ENCODE results near the gene SLC2A2. TPM values are rescaled to one million over a fixed set of nuclear protein-coding genes. Genes with fewer than 3 reads are reported as not detected.
"Not testable (repeated sequence)": the region's sequence is repeated elsewhere in the genome, so short reads cannot be mapped to it uniquely, and the experiment has no call there.

SLC2A2 gene
- total RNA-seq, 2 donors from 2014 or later = not detected

DNA sequence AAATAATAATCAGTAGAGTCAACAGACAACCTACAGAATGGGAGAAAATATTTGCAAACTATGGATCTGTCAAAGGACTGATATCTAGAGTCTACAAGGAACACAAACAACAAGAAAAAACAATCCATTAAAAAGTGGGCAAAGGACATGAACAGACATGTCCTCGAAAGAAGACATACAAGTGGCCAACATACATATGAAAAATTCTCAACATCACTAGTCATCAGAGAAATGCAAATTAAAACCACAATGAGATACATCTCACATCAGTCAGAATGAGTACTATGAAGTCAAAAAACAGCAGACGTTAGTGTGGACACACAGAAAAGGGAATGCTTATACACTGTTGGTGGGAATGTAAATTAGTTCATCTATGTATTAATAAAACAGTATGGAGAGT is 33.7 kb downstream of the SLC2A2 start:
- Mint-ChIP-seq H3K4me1 (no peaks in the 10 kb centered on the region), H3K27ac (no peak overlapping the region), H3K36me3 (ENCODE audit: low read depth) (peaks cover 2% of the 10 kb centered on the region), H3K4me3 (no peak overlapping the region), H3K27me3 (peaks cover 24% of the 10 kb centered on the region)
- ATAC-seq (no peak), DNase-seq (no peak)
- no peaks in the 10 kb centered on the region for H3K9me3 ChIP-seq (ENCODE audit: control insufficient read depth, low read length, poor library complexity, severe bottlenecking)

DNA sequence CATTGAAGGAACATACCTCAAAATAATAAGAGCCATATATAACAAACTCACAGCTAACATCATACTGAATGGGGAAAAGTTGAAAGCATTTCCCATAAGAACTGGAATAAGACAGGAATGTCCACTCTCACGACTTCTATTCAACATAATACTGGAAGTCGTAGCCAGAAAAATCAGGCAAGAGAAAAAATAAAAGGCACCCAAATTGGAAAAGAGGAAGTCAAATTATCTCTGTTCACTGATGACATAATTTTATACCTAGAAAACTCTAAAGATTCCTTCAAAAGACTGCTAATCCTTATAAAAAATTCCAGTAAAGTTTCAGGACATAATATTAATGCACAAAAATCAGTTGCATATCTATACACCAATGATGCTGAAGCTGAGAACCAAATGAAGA is 34.9 kb downstream of the SLC2A2 start:
- H3K9me3 ChIP-seq (ENCODE audit: control insufficient read depth, low read length, poor library complexity, severe bottlenecking) = no peaks in the 10 kb centered on the region
- Mint-ChIP-seq H3K27ac (no peak overlapping the region), H3K4me1 (no peaks in the 10 kb centered on the region), H3K4me3 (no peak overlapping the region), H3K27me3 (peaks cover 30% of the 10 kb centered on the region), H3K36me3 (ENCODE audit: low read depth) (peaks cover 2% of the 10 kb centered on the region)
- ATAC-seq = no peak
- DNase-seq = no peak

DNA sequence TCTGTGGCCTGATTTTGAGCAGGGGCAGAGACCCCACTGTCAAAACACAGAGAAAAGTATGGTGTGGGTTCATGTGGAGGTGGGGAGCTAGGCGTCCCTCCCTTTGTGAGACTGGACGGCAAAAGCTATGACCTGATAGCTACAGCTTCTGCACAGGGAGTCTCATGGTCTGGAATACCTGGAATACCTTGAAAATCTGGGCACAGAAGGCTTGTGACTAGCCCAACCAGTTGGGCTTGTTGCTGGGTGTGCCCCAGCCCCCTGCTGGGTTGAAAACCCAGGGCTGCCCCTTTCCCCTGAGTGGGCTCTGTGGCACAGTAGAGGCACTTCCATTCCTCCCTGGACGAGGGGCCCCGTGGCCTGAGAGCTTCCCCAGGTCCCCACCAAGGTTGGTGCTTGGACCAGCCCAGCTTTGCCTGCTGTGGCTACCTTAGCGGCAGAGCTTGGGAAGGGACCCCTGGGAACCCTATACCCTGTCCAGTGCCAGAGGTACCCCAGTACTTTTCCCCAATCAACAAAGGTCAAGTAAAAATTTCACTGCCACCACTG is 37.3 kb downstream of the SLC2A2 start:
- H3K4me1 Mint-ChIP-seq = no peaks in the 10 kb centered on the region
- peaks cover 2% of the 10 kb centered on the region for H3K36me3 Mint-ChIP-seq (ENCODE audit: low read depth)
- peaks cover 4% of the 10 kb centered on the region for H3K9me3 ChIP-seq (ENCODE audit: control insufficient read depth, low read length, poor library complexity, severe bottlenecking)
- H3K27me3 Mint-ChIP-seq = peaks cover 40% of the 10 kb centered on the region
- DNase-seq (no peak), ATAC-seq (no peak)
- no peak overlapping the region for H3K27ac Mint-ChIP-seq
- H3K4me3 Mint-ChIP-seq = no peak overlapping the region

DNA sequence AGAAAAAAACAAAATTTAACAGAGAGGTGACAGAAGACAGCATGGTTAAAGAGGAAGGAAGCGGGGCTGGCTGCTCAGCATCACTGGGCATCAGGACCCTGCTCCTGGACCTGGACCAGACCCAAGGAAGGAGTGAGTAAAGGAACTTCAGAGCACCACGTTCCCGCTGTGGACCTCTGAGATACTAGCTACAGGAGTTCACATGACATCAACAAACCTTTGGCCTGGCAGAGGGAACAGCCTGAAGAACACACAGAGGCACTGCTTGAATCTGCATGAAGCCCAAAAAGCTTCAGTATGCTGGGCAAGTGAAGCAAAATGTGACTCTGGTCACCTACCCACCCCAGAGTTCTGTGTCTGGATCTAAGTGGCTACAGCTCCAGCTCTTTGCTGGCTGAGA is 38.1 kb downstream of the SLC2A2 start:
- H3K4me3 Mint-ChIP-seq = no peak overlapping the region
- H3K9me3 ChIP-seq (ENCODE audit: control insufficient read depth, low read length, poor library complexity, severe bottlenecking) = peaks cover 4% of the 10 kb centered on the region
- ATAC-seq = no peak
- H3K27me3 Mint-ChIP-seq = peaks cover 45% of the 10 kb centered on the region
- DNase-seq = no peak
- no peaks in the 10 kb centered on the region for H3K4me1 Mint-ChIP-seq
- H3K27ac Mint-ChIP-seq = no peak overlapping the region
- H3K36me3 Mint-ChIP-seq (ENCODE audit: low read depth) = peaks cover 2% of the 10 kb centered on the region

DNA sequence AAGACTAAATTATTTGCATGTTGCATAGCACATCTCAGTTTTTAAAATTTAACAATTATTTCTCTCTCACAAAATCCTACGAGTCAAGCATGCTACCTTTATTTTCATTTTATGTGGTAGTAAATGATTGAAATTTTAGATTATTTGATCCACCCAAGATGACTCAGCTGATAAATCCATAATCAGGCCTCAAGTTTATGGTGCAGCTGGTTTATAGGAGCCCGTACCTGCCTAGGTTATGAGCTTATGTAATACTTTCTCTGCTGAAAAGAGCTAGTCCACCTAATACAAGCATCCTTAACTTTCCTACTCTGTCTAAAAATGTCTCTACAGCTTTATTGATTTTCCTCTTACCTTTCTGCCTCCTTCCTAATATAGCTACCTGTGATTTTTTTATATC is 41.2 kb downstream of the SLC2A2 start:
- H3K27me3 Mint-ChIP-seq = peaks cover 38% of the 10 kb centered on the region
- H3K9me3 ChIP-seq (ENCODE audit: control insufficient read depth, low read length, poor library complexity, severe bottlenecking) = peaks cover 4% of the 10 kb centered on the region
- DNase-seq = no peak
- no peak overlapping the region for H3K27ac Mint-ChIP-seq
- peaks cover 2% of the 10 kb centered on the region for H3K36me3 Mint-ChIP-seq (ENCODE audit: low read depth)
- no peaks in the 10 kb centered on the region for H3K4me1 Mint-ChIP-seq
- no peak overlapping the region for H3K4me3 Mint-ChIP-seq
- ATAC-seq = no peak

DNA sequence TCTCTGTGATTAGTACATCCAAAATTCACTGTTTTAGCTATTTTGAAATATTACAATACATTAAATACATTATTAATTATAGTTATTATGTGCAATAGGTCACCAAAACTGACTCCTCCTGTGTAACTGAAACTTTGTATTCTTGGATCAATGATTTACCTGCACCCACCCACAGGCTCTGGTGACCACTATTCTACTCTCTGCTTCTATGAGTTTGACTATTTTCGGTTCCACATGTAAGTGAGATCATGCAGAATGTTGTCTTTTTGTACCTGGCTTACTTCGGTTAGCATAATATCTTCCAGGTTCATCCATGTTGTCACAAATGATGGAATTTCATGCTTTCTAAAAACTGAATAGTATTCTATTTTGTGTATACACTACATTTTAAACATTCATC is 43.8 kb downstream of the SLC2A2 start:
- no peak overlapping the region for H3K4me3 Mint-ChIP-seq
- H3K9me3 ChIP-seq (ENCODE audit: control insufficient read depth, low read length, poor library complexity, severe bottlenecking) = peaks cover 4% of the 10 kb centered on the region

DNA sequence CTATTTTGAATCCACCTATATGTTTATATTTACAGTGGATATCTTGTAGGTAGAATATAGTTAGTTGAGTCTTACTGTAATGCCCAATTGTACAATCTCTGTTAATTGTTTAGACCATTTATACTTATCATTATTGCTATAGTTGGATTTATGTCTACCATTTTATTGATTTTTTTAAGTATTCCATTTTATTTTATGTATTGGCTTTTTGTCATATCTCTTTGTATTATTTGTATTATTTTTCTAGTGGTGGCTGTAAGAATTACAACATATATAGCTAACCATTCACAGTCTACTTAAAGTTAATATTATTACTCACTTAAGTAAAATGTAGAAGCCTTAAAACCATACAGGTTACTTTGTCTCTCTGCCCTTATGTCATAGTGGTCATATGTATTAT is 46.1 kb downstream of the SLC2A2 start:
- ATAC-seq (no peak), DNase-seq (no peak)
- peaks cover 26% of the 10 kb centered on the region for H3K27me3 Mint-ChIP-seq
- peaks cover 4% of the 10 kb centered on the region for H3K9me3 ChIP-seq (ENCODE audit: control insufficient read depth, low read length, poor library complexity, severe bottlenecking)
- no peaks in the 10 kb centered on the region for H3K36me3 Mint-ChIP-seq (ENCODE audit: low read depth)
- no peak overlapping the region for H3K27ac Mint-ChIP-seq
- no peak overlapping the region for H3K4me3 Mint-ChIP-seq
- H3K4me1 Mint-ChIP-seq = no peaks in the 10 kb centered on the region

More for the DNA sequence above, 43.8 kb downstream of the SLC2A2 start:
- Mint-ChIP-seq H3K27me3 (peaks cover 27% of the 10 kb centered on the region), H3K36me3 (ENCODE audit: low read depth) (no peaks in the 10 kb centered on the region), H3K27ac (no peak overlapping the region), H3K4me1 (no peaks in the 10 kb centered on the region)
- ATAC-seq = no peak
- DNase-seq = no peak

DNA sequence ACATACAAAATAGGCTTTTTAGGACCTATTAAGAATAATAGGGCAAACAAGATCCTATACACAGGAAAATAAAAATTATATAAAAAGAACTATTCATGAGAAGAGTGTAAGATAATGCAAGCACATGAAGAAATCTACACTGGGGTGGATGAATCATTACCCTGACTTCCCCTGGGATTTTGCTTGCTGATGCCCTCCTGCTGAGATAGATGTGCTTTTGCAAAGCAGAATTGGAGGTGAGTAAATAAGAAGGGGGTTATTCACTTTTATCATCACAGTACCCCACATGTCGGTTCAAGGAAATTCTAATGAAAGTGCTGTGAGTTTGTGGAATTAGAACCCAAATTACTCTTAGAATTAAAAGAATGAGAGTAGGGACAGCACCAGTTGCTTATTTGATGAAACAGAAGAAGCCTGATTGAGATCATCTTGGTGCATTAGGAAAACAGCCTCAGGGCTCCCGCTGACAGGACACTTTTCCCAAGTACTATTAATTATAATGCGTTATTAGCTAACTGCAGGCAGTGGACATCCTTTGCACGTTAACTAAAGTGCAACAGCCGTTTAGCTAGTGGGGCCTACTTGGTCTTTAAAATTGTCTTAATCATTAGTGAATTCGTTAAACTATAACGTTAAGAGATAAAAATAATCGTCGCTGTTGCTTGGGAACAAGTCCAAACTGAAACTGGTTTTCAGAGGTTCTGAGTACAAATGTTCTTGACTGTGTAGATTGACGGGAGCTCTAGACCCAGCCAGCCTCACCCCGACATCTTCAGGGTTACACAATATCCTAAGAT is 48.4 kb downstream of the SLC2A2 start:
- Mint-ChIP-seq H3K4me3 (no peak overlapping the region), H3K27me3 (peaks cover 37% of the 10 kb centered on the region), H3K27ac (no peak overlapping the region), H3K36me3 (ENCODE audit: low read depth) (no peaks in the 10 kb centered on the region), H3K4me1 (no peaks in the 10 kb centered on the region)
- ATAC-seq (no peak), DNase-seq (no peak)
- H3K9me3 ChIP-seq (ENCODE audit: control insufficient read depth, low read length, poor library complexity, severe bottlenecking) = no peaks in the 10 kb centered on the region

DNA sequence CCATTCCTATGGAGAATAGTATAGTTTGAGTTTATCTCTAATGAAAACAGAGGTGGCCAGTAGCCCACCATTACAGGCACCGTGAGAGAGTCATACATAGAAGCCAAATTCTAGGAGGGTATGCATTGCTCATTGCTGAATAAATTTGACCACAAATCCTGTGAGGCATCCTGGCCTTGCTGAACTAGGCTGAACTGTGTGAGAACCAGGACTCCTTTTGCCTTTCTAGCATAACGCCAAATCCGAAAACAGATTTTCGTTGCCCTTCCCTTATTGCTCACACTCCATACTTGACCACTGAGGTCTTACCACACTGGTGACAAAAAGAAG is 50.4 kb downstream of the SLC2A2 start:
- DNase-seq (no peak), ATAC-seq (no peak)
- Mint-ChIP-seq H3K27me3 (peaks cover 35% of the 10 kb centered on the region), H3K27ac (no peak overlapping the region), H3K4me1 (no peaks in the 10 kb centered on the region), H3K4me3 (no peak overlapping the region), H3K36me3 (ENCODE audit: low read depth) (no peaks in the 10 kb centered on the region)
- H3K9me3 ChIP-seq (ENCODE audit: control insufficient read depth, low read length, poor library complexity, severe bottlenecking) = no peaks in the 10 kb centered on the region

DNA sequence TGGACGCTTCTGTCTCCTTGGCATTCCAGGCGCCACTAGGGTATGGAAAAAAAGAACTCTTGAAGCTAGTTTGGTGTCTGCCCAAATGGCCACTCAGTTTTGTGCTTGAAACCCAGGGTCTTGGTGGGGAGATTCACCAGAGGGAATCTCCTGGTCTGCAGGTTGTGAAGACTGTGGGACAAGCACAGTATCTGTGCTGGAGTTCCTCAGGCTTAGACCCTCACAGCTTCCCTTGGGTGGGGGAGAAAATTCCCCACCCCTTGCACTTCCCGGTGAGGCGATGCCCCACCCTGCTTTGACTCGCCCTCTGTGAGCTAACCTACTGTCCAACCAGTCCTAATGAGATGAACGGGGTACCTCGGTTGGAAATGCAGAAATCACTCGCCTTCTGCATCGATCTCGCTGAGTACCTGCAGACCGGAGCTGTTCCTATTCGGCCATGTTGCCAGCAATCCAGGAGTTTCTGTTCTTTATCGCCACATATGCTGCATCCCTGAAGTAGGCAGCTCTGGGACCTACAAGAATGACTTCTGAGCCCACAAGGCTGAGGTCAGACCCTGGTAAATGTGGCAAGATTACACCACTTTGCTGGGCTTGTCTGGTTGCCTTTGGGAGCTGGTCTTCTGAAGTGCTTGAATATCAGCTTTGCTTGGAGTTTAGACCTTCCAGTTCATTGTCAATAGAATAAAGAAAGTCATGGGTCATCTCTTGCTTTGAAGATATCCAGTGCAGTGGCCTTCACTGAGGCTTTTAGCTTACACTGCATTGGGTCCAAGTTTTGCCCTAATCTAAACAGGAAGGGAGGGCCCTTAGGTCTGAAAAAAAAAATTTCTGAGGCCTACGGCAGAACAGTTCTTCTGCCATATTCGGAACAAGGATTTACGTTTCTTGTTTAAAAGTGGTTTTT is 51.0 kb downstream of the SLC2A2 start:
- no peak overlapping the region for H3K4me3 Mint-ChIP-seq
- no peaks in the 10 kb centered on the region for H3K36me3 Mint-ChIP-seq (ENCODE audit: low read depth)
- no peaks in the 10 kb centered on the region for H3K9me3 ChIP-seq (ENCODE audit: control insufficient read depth, low read length, poor library complexity, severe bottlenecking)
- no peak for DNase-seq
- no peak for ATAC-seq
- H3K27me3 Mint-ChIP-seq = peaks cover 35% of the 10 kb centered on the region
- no peaks in the 10 kb centered on the region for H3K4me1 Mint-ChIP-seq
- no peak overlapping the region for H3K27ac Mint-ChIP-seq

DNA sequence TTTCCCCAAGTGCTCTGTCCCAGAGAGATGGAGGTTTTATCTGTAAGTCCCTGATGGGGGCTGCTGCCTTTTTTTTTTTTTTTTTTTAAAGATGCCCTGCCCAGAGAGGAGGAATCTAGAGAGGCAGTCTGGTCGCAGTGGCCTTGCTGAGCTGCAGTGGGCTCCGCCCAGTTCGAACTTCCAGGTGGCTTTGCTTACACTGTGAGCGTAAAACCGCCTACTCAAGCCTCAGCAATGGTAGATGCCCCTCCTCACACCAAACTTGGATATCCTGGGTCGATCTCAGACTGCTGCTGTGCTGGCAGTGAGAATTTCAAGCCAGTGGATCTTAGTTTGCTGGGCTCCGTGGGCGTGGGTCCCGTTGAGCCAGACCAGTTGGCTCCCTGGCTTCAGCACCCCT is 51.6 kb downstream of the SLC2A2 start:
- DNase-seq (no peak), ATAC-seq (no peak)
- Mint-ChIP-seq H3K27me3 (peaks cover 35% of the 10 kb centered on the region), H3K4me1 (no peaks in the 10 kb centered on the region), H3K4me3 (no peak overlapping the region), H3K27ac (no peak overlapping the region), H3K36me3 (ENCODE audit: low read depth) (no peaks in the 10 kb centered on the region)
- no peaks in the 10 kb centered on the region for H3K9me3 ChIP-seq (ENCODE audit: control insufficient read depth, low read length, poor library complexity, severe bottlenecking)

DNA sequence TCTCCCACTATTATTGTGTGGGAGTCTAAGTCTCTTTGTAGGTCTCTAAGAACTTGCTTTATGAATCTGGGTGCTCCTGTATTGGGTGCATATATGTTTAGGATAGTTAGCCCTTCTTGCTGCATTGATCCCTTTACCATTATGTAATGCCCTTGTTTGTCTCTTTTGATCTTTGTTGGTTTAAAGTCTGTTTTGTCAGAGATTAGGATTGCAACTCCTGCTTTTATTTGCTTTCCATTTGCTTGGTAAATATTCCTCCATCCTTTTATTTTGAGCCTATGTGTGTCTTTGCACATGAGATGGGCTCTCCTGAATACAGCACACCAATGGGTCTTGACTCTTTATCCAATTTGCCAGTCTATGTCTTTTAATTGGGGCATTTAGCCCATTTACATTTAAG is 53.6 kb downstream of the SLC2A2 start:
- H3K9me3 ChIP-seq (ENCODE audit: control insufficient read depth, low read length, poor library complexity, severe bottlenecking); H3K4me3 Mint-ChIP-seq; ATAC-seq; H3K27ac Mint-ChIP-seq; H3K36me3 Mint-ChIP-seq (ENCODE audit: low read depth); DNase-seq; H3K4me1 Mint-ChIP-seq: not testable (repeated sequence)
- H3K27me3 Mint-ChIP-seq = peaks cover 35% of the 10 kb centered on the region

DNA sequence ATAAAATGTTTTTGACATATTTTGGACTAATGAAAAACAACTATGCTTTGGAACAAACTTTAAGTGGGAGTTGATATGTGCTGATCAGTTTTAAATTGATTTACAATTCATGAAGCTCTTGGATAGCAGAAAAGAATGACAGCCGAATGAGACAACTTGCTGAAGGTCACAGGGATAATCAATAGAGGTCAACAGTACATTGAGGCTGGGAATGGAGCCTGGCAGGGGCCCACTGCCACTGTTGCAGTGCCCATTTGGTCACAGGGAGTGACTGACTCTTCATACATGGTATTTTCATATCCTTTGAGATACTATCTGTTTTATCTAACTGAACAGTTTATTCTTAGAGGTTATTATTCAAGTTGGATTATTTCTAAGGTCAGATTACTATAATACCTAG is 59.4 kb downstream of the SLC2A2 start:
- Mint-ChIP-seq H3K4me3 (no peak overlapping the region), H3K27ac (no peak overlapping the region), H3K27me3 (peaks cover 2% of the 10 kb centered on the region), H3K4me1 (peaks cover 3% of the 10 kb centered on the region), H3K36me3 (ENCODE audit: low read depth) (peaks cover 2% of the 10 kb centered on the region)
- no peak for DNase-seq
- ATAC-seq = no peak
- H3K9me3 ChIP-seq (ENCODE audit: control insufficient read depth, low read length, poor library complexity, severe bottlenecking) = no peaks in the 10 kb centered on the region

Data from T-helper 17 cell (primary cell).